ENCODE results near the gene GRID1.
"Not testable (repeated sequence)": the region's sequence is repeated elsewhere in the genome, so short reads cannot be mapped to it uniquely, and the experiment has no call there.

GRID1 gene

DNA sequence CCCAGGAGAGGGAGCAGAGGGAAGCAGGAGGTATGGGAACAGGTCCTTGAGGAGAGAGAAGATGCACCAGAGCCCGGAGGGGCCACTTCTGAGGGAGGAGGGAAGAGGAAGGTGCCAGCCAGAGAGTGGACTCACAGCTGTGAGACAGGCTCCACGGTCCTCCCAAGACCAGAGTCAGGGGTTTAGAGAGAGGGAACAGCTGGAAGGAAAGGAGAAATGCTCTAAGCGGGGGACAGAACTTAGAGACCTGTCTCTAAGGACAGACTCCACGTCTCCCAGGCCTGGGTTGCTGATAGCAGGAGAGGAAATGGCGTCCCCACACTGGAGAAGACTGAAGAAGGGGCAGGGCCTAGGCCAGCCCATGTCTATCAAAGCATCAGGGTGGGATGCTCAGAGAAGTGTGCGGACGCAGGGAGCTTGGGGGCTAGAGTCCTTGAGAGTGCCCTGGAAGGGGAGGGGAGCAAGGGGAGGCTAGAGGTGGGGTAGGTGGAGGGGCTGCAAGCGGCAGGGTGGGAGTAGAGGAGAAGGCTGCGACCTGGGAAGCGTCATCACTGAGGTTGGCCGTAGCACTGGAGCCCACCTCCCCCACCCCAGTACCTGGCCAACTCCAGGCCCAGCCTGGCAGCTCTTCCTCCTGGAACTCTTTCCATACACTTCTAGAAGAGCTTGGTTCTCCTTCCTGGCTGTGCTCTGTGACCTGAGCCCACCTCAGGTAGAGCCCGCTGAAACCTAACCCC lies 25.6 kb upstream of the GRID1 start:
- no peak for DNase-seq

DNA sequence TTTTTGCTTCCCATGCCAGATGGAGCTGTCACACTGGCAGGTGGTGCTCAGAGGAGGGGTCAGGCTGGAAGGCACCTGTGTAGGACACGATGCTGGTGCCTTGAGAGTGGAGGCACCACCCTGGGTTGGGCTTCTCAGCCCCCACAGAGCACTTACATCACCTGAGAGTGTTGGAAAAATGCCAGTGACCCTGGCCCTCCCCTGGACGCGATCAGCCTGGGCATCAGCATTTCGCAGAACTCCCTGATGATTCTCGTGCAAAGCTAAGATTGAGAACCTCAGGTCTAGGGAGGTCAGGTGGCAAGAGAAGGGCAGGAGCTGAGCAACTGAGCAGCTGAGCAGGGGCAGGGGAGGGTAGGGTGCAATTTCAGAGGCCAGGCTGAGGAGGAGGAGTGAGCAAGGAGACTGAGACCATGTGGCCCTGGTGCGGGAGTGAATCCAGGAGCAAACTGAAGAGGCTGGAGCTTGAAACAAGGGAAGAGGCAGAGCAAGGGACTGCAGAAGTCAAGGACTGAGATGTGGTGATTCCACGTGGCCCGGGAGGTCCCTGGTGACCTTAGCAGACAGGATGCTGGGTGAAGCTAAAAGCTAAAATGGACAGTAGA lies 24.7 kb upstream of the GRID1 start:
- no peak for DNase-seq

DNA sequence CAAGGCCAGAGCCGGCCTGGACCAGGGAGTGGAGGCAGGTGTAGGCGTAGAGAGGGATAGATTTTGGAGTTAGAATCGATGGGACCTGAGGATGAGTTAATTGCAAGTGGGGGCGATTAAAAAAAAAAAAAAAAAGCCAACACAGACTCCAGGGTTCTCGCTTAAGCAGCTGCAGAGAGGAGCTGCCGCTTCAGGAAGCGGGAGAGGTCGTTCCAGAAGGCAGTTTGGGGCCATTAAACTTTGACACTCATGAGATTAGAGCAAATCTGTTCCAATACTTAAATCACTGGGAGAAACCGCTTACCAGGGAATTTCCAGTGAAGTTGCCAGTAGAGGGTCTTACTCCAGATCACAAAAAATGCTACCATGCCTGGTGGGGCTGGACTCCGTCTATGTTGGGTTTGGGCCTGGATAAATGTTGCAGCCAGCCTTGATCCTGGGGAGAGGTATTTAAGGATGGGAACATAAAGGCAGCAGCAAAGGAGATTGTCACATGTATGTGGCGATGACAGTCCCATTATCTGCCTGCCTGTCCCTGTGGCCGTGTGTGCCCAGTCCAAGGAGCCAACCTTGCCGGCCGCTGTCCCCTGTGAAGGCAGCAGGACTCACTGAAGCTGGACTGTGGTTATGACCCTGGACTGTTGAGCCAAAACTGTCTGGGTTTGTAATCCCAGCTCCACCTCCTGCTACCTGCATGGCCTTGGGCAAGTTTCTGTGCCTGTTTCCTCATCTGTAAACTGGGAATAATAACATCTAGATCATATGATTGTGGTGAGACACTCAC lies 23.9 kb upstream of the GRID1 start:
- DNase-seq = no peak

DNA sequence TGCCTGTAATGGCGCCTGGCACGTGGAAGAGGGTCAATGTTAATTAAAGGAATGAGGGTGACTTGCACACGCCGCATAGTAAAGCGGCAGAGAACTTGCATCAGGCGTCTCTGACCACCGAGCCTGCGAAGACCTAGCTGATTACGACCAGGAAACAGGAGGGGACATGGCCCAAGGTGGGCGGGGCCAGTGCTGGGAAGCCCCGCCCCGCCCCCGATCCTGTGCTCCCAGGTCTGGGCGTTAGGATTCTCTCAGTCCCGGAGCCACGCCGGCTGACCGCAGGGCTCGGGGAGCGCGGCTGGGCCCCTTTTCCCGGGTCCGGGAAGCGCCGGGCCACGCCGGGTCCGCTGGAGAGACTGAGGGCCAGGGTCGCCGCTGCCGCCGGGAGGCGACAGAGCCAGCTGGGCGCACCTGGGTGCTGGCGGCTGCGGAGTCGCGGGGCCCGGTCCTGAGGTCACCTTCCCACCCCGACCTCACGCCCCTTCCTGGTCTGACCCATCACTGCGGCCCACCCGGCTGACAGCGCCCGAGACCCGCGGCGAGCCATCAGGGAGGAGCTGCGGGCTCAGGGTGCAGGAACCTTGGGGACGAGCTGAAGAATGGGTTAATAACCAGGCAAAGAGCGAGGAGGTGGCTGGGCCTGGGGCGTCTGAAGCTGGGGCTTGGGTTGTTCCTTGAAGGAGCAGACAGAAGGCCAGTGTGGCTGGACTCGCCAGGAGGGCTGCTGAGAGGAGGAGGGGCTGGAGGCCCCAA lies 23.0 kb upstream of the GRID1 start:
- no peak for DNase-seq

DNA sequence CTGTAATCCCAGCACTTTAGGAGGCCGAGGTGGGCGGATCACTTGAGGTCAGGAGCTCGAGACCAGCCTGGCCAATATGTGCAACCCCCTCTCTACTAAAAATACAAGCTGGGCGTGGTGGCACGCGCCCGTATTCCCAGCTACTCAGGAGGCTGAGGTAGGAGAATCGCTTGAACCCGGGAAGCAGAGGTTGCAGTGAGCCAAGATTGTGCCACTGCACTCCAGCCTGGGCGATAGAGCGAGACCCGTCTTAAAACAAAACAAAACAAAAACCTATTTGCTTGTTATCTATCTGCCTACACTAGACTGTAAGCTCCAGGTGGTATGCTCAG lies 22.5 kb upstream of the GRID1 start:
- not testable (repeated sequence) for DNase-seq

DNA sequence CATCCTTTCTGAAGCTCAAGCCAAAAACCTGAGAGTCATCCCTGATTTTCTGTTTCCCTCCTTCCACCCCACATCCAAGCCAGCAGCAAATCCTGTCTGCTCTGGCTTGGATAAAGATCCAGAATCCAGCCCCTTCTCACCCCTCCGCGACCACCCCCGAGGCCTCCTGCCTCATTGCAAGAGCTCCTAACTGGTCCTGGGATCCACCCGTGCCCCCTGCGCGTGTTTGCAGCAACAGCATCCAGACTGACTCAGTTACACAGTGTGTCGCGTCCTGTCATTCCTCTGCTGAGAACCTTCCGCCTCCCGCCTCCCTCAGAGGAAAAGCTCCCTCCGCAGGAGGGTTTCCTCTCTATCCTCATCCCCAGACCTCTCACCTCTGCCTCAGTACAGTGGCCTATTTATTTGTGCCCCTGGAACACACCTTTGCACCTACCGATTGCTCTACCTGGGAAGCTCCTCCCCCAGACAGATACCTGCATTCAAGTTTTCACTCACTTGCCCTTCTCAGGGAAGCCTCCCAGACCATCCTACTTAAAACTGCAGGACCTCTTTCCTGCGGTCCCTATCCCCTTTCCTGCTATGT lies 21.6 kb upstream of the GRID1 start:
- DNase-seq = no peak

DNA sequence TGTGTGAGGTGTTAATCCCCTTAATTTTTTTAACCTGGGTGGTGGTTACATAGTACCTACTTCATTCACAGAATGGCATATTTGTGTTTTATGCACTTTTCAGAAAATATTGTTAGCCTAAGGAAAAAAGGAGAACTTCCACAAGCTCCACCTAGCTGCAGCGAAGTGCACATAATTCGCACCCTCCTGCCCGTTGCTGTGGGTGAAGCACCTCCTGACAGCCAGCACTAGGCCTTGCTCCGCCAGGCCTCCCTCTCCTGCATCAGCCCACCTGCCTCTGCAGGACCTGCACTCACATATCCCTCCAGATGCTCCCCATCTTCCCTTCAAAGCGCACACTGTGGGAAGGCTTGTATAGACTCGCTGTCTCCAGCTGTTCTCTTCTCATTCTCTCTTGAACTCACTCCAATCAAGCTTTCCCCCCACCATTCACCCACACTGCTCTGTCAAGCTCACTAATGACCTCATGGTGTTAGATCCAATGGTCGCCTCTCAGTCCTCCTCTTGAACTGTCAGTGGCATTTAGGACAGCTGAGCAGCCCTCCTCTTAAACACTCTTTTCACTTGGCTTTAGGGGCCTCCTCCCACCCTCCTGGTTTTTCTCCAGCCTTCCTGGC lies 20.7 kb upstream of the GRID1 start:
- no peak for DNase-seq

DNA sequence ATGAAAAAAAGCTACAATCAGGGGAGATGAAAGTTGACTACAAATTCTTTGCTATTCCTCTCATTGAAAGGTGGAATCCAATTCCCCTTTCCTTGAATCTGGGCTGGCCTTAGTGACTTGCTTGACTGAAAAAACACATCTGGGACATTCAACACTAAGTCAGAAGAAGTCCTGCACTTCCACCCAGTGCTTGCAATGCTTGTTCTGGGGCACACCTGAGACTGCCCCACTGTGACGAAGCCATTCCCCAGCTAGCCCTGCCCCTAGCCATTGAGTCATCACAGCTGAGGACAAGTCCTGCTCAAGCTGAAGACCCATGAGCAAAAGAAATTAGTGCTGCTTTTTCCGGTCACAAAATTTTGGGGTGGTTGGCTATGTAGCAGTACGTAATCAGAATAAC lies 19.2 kb upstream of the GRID1 start:
- no peak for DNase-seq

DNA sequence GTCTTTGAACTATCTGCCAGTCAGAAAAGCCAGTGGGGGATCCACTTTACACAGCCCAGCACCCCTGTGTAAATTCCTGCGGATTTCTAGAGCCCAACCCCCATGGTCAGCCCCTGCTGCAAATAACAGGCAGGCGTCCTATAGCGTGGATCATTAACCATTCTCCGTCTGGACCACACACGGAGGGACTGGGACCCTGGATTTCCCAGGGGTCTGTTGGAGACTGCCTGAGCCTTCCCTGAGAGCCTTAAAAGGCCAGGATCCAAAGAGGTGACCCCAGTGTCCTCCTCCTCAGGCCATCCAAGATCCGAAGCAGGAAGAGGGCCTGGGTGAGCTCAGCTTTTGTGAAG lies 11.2 kb upstream of the GRID1 start:
- no peak for DNase-seq

DNA sequence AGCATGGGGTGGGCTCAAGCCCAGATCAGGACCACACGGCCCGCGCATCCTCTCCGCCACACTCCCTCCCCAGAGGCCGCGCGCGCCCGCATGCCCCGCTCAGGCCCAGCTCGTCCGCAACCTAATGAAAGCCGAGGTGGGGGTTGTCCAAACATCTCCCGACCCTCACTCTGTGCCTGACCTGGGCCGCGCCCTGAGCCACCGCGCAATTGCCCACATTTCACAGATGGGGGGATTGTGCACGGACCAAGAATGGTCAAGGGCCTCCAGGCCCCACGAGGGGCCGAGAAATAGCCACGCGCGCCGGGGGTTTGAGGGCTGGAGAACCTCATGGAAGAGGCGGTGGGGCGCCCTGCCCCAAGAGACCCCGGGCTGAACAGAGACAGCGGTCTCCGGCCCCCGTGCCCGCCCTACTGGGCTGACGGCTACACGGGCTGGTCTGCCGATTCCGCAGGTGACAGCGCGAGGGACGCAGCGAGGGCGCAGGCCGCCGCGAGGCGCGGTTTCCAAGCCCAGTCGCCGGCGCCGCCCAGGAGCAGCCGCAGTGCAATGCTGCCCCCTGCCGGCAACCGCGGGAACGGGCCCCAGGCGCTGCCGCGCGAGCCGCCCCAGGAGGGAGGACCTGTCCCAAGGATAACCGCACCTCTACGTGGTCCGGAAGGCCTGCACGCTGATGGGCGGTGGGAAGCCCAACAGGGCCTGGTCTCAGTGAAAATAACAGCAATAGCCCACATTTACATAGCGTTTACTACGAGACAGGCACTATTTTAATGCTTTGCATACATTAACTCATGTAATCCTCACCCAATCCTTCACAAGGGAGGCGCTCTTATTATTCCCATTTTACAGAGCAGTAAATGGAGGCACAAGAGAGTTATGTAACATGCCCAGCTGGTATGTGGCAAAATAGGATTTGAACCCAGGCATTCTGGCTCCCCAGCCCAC lies 10.5 kb upstream of the GRID1 start:
- DNase-seq = peak; percentile 52

DNA sequence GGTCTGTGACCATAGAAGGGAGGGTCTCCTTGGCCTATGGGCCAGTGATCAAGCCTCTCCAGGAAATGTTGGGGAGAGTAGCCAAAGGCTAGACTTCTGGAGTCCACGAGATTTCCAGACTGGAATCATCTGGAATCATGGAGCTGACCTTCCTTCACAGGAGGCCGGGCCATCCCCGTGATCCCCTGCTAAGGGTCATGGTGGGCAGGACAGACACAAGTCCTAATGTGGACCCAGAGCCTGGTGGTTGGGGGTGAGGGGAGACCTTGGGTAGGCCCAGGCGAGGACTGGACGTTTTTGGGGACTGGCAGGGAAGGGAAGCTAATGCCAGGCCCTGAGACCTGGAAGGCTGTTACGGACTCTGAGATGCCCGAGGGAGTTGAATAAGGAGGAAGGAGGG lies 9.8 kb upstream of the GRID1 start:
- DNase-seq = no peak

DNA sequence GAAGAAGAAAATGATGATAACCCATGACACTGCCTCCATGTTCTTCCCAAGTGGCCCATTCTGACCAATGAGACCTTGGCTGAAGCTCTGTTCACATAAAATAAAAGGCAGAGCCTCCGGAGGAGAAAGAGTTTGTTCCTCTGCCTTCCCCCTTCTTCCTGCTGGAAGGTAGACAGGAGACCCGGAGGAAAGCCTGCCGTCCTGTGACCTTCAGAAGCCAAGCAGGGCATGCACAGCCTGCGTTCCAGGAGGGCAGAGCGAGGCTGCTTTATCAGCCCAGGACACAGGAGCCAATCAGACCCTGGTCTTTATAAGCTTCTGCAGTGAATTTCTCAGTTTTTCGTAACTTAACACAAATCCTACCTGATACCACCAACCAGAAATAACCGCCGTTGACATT lies 8.6 kb upstream of the GRID1 start:
- no peak for DNase-seq

DNA sequence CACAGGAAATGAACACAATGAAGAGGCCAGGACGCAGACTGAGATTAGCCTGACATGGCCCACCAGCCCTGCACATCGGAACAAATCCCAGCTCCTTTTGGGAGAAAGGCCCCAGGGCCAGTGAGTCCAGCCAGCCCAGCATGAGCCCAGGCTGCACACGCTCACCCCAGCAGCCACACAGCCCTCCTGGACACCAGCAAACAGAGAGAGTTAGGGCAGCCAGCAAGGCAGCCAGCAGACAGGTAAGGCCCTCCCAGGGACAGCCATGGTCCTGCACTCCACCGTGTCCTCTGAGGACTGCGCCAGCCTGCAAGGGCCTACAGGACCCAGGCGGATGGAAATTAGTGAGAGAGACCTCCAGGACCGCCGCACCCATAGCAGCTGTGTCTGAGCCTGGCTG lies 8.1 kb upstream of the GRID1 start:
- no peak for DNase-seq

DNA sequence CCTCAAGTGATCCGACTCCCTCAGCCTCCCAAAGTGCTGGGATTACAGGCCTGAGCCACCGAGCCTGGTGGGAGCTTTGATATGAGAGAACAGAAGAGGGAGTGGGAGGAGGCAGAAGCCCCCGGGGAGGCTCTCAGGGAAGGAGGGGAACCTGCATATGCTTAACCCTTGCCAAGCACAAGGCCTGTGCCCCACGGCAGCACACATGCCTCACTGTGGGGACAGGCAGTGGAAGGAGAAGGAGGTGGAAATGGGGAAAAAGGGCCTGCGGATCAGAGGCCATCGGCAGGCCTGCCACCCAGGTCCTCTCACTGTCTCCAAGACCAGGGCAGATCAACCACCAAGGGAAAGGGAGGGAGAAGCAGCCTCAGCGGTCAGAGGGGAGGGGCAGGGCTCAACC lies 7.2 kb upstream of the GRID1 start:
- DNase-seq = no peak

DNA sequence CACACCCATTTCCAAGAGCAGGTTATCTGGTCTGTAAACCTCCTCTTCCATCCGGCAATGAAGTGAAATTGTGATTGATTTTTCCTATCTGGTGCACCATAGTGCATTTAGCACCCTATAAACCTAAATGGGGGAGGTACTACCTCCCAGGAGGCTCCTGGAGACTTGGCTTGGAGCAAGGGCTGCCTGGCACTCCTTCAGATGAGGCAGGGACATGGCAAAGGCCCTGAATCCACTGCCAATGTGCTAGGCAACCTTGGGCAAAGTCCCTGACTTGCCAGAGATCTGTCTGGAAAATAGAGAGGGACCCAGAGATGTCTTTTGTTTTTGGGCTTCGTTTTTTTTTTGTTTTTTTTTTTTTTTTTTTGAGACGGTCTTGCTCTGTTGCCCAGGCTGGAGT lies 6.7 kb upstream of the GRID1 start:
- DNase-seq = no peak

DNA sequence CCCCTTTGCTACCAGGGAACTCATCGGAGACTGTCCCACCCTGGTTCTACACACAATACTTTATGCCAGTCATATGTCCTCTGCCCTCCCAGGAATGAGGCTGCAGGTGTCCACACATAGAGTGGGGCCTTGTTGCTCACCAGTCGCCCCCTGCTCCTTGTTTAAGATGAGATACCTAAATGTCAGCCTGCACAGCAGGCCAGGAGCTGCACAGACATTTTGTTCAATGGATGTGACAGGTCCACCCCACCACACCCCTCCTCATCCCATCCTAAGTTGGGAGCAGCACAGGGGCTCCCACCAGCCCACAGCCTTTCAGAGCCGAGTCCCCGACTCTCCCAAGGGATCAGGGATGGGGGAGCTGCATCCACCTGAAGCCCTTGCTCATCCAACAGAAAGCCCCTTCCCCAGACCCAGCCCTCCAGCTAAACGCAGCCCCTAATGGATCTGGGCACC lies 6.2 kb upstream of the GRID1 start:
- no peak for DNase-seq

DNA sequence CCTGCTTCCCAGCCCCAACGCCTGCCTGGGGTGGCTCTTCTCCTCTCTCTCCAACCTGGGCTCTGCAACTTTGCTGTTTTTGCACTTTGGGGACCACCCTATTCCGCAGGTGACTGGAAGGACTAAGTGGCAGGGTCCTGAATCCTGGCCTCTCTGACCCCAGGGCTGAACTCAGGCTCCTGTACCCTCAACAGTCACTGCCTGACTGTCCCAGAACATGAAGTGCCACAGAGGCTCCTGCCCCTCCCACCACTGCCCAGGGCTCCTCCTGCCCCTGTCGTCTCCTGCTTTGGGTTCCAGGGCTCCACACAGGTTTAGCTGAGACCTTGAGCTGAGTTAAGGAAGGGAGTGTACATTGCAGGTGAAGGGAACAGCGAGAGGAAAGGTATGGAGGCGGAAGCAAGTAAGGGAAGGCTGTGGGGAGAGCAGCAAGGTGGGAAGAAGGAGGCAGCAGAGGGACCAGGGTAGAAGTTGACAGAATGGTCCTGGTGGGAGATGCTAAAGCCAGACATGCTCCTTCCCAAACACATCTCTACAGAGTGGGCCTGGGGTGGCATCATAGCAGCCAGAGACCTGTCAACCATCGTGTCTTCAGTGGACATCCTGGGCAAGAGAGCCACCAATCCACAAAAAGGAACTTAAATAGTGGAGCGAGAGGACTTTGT lies 5.7 kb upstream of the GRID1 start:
- no peak for DNase-seq

DNA sequence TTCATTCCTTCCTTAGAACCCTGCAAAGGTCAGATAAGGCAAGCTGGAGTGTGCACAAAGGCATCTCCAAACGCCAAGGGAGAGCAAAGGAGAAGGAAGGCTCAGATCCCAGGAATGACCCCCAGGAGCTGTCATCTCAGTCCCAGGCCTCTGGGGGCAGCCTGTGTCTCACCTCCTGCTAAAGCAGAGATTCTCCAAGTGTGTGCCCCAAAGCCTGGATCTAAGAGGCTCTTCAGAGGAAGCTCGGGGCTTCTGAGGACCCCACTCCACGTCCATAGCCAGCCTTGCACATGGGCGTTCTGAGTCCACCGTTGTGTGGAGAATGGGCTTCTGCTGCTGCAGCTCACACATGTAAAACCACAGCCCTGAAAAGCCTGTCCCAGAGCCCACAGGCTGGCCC lies 5.1 kb upstream of the GRID1 start:
- no peak for DNase-seq

DNA sequence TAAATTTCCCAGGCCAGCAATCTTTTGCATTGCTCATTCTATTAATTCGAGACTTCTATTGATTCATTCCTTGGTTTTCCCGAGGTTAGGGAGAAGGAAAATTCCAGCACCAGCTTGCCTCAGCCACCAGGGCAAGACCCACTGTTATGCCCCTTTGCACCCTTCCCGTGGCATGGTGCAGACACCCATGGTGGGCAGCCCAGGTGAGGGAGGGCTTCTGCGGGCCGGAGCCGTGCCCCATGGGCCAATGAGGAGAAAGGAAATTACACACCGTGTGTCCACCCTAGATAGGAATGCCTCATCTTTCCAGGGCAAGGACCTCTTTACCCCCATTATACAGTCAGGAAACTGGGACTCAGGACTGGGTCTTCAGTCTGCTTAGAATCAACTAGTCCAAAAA lies 4.5 kb upstream of the GRID1 start:
- DNase-seq = no peak

DNA sequence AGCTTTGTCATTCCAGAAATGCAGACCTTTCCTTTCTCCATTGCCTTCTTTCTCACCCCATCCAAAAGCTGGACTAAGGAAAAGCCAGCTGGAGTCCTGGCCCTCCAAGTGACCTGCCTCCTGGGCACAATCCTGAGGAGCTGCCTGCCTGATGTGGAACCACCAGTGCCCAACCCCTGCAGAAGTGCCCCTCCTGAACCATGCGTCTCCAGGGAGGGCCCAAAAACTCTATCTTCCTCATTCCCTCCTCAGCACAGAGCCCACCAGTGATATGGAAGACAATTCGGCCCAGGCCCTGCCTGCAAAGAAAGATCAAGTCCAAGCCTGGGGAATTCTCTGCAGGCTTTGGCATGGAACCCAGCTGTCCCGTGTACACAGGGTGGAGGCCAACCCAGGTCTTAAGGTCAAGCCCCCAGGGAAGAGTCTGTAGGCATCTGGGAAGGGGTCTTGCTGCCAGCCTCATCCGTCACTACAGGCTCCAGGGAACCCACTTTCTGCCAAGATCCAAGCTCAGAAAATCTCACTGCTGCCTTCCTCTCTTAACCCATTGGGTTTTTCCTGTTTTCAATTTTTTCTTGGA lies 3.5 kb upstream of the GRID1 start:
- no peak for DNase-seq

DNA sequence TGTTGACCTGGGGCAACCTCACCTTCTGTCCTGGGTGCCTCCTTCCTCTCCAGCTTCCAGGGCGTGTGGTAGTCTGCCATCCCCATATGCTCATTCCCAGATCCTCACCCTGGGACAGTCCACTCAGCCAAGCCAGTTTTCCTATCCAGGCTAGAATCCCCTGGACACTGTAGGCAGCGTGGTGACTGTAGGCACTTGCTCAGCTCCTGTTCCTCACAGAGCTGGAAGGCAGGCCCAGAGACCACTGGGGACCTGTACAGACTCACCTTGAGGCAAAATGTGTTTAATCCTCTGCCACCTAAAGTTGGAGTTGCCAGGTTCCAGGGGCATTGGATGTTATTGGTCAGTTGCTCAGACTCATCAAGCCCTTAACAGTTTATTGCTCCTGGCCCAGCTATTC lies 2.4 kb upstream of the GRID1 start:
- no peak for DNase-seq

All from NCI-H1048 (cell line).